GM23338 (cell line): ENCODE data around the gene ARHGEF38. TPM values are rescaled to one million over a fixed set of nuclear protein-coding genes. Genes with fewer than 3 reads are reported as not detected.
A peak's percentile ranks its signal among the peaks of the same experiment; 100 is the strongest.

Experiments
- ATAC-seq: fragments of 200-7000 bp; cut with Tn5 transposase; 3 replicates; pipeline ENCODE4 v1.9.1; 2020
- DNase-seq: peaks from one replicate; pipeline ENCODE4 v3.0.0-alpha.2; 2015; ENCODE audit warnings: low spot score
- H2AFZ ChIP-seq: fragments of 200-600 bp; sonication (generic); 2 replicates; pipeline ENCODE4 v1.8.0; 2016; ENCODE audit warnings: antibody characterized with exemption, mild to moderate bottlenecking, moderate library complexity
- H3F3A ChIP-seq: fragments of 200-600 bp; sonication (generic); replicated peaks from 2 replicates; pipeline ENCODE4 v1.8.0; 2017; ENCODE audit warnings: antibody characterized with exemption, mixed run types, low read depth
- H3K27ac ChIP-seq: fragments of 200-600 bp; sonication (generic); 2 replicates; pipeline ENCODE4 v1.6.1; 2016; ENCODE audit warnings: low read depth
- H3K27me3 ChIP-seq: fragments of 200-600 bp; sonication (generic); 2 replicates; pipeline ENCODE4 v1.8.0; 2016; ENCODE audit warnings: mild to moderate bottlenecking, mixed run types, moderate library complexity; ENCODE audit not compliant: insufficient read depth
- H3K36me3 ChIP-seq: fragments of 200-600 bp; sonication (generic); 2 replicates; pipeline ENCODE4 v1.8.0; 2016; ENCODE audit warnings: mild to moderate bottlenecking; ENCODE audit not compliant: insufficient read depth
- H3K4me1 ChIP-seq: fragments of 200-600 bp; sonication (generic); 2 replicates; pipeline ENCODE4 v1.8.0; 2016; ENCODE audit warnings: mild to moderate bottlenecking, moderate library complexity; ENCODE audit not compliant: insufficient read depth
- H3K4me2 ChIP-seq: fragments of 200-600 bp; sonication (generic); 2 replicates; pipeline ENCODE4 v1.7.1; 2017; ENCODE audit warnings: mixed run types
- H3K4me3 ChIP-seq: fragments of 200-600 bp; sonication (generic); 2 replicates; pipeline ENCODE4 v1.6.1; 2016; ENCODE audit warnings: mixed run types
- H3K79me2 ChIP-seq: fragments of 200-600 bp; sonication (generic); replicated peaks from 2 replicates; pipeline ENCODE4 v1.8.0; 2017; ENCODE audit warnings: mild to moderate bottlenecking; ENCODE audit not compliant: insufficient read depth
- H3K9me2 ChIP-seq: fragments of 200-600 bp; sonication (generic); 2 replicates; pipeline ENCODE4 v1.8.0; 2017; ENCODE audit not compliant: insufficient read depth
- H4K20me1 ChIP-seq: fragments of 200-600 bp; sonication (generic); replicated peaks from 2 replicates; pipeline ENCODE4 v1.8.0; 2017; ENCODE audit warnings: mild to moderate bottlenecking; ENCODE audit not compliant: insufficient read depth
- H3K27ac Mint-ChIP-seq: 2 replicates; pipeline ENCODE4 v1.8.0; 2020; ENCODE audit warnings: inconsistent platforms, mild to moderate bottlenecking, moderate library complexity, mixed read lengths
- H3K27me3 Mint-ChIP-seq: 3 replicates; pipeline ENCODE4 v1.8.0; 2022; ENCODE audit warnings: low read depth, mild to moderate bottlenecking, moderate library complexity, mixed read lengths, inconsistent platforms; ENCODE audit not compliant: insufficient read depth, poor library complexity
- H3K36me3 Mint-ChIP-seq: 3 replicates; pipeline ENCODE4 v1.8.0; 2021; ENCODE audit warnings: low read depth, mild to moderate bottlenecking, inconsistent platforms, moderate library complexity, mixed read lengths
- H3K4me1 Mint-ChIP-seq: 3 replicates; pipeline ENCODE4 v1.8.0; 2020; ENCODE audit warnings: mild to moderate bottlenecking, inconsistent platforms, mixed read lengths
- H3K4me3 Mint-ChIP-seq: 3 replicates; pipeline ENCODE4 v1.8.0; 2021; ENCODE audit warnings: moderate library complexity, mild to moderate bottlenecking, inconsistent platforms, mixed read lengths
- H3K9me3 Mint-ChIP-seq: 3 replicates; pipeline ENCODE4 v1.8.0; 2020; ENCODE audit warnings: moderate library complexity, mild to moderate bottlenecking, inconsistent platforms, mixed read lengths
- CREB1 ChIP-seq: fragments of 250-450 bp; sonication (Bioruptor Pico); IDR thresholded peaks from 2 replicates; pipeline ENCODE4 v1.5.0; 2020; ENCODE audit warnings: low read depth, mild to moderate bottlenecking, moderate library complexity
- EZH2phosphoT487 ChIP-seq: fragments of 200-600 bp; sonication (generic); IDR thresholded peaks from one replicate; pipeline ENCODE4 v1.8.1; 2018; ENCODE audit warnings: antibody characterized with exemption; ENCODE audit not compliant: unreplicated experiment
- POLR2AphosphoS5 ChIP-seq: IDR thresholded peaks from 2 replicates; pipeline ENCODE4 v1.6.1; 2016; ENCODE audit warnings: antibody characterized with exemption, low read depth
- ZNF331 ChIP-seq: fragments of 250-450 bp; sonication (Bioruptor Pico); IDR thresholded peaks from 2 replicates; pipeline ENCODE4 v1.5.0; 2020; ENCODE audit warnings: low read depth, mild to moderate bottlenecking, moderate library complexity
- ZNF462 ChIP-seq: fragments of 250-450 bp; sonication (Bioruptor Pico); IDR thresholded peaks from 2 replicates; pipeline ENCODE4 v1.5.0; 2020; ENCODE audit warnings: mild to moderate bottlenecking, moderate library complexity
- polyA plus RNA-seq: library from polyadenylated mRNA; unstranded; fragments of >200 nt; fragmentation: Nextera tagmentation; extraction: Ambion mirVana; gene quantifications from 2 replicates; pipeline ENCODE4 v1.2.1, GENCODE V29; 2016
- total RNA-seq: library from RNA; depleted of rRNA; stranded (reverse); fragments of >200 nt; shearing (Covaris generic); gene quantifications from 2 replicates; pipeline ENCODE4 v1.2.3, GENCODE V29; 2014
- TF ChIP-seq, protein P1 (sequence below), 2 experiments: fragments of 200-600 bp in 1 of 2; sonication (generic) in 1 of 2; conservative IDR thresholded peaks; 2 replicates each; pipeline versions ENCODE4 v1.5.1 to v1.6.1; 2016 to 2017; ENCODE audit warnings: antibody characterized with exemption in 2 of 2, low read depth in 2 of 2, mild to moderate bottlenecking in 2 of 2, moderate library complexity in 1 of 2
- TF ChIP-seq, protein P2 (sequence below): IDR thresholded peaks from one replicate; pipeline ENCODE4 v1.6.1; 2018; ENCODE audit warnings: antibody characterized with exemption; ENCODE audit not compliant: unreplicated experiment

The ARHGEF38 gene
- total and polyA plus RNA-seq, 2 experiments from 2014 or later = 0.58 TPM; not detected in 1

DNA sequence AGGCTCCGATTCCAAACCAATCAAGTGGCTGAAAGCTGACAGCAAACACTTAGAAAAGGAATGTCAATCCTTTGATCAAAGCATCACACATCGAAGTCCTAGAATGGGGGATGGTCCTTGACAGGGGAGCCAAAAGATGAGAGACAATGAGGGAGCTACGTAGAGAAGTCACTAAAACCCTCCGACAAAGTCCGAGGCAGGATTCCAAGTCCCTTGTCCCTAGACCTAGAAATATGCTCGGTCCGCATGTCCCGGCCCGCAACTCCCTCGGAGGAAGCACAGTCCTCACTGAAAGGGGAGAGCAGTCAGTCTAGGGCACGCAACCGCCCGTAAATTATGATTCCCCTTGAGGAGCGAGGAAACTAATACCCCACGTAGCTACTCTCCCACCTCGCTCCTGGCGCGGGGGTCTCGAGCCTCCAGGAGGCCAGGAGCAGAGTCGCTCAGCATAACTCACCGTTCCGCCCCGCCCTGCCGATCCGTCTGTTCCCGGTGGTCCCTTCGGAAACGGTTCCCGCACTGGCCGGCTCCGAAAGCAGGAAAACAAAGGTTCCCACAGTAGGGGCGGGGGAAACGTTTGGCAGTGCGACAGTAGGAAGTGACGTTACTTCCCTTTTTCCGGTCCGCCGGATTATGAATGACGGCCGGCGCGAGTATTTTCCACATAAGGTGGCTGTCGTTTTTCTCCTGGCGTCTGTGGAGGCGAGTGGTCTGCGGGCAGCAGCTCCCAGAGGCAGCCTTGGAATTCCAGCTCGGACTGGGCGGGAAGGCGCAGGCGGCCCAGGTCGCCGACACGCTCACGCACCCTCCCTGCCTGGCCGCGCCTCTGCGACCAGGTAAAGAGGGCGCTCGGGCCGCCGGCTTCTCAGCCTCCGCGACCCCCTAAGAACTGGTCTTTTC, 156.0 kb downstream of the ARHGEF38 start, which contains the start of the genes GSTCD and INTS12 (continued):
- TF ChIP-seq ZNF462 (CRISPR knock-in tag) (no peak), POLR2AphosphoS5 (peak; percentile 96), ZNF331 (peak; percentile 50; the same call in 1 of the 2 replicates), EZH2phosphoT487 (no peak)
- TF ChIP-seq, protein P1, sequence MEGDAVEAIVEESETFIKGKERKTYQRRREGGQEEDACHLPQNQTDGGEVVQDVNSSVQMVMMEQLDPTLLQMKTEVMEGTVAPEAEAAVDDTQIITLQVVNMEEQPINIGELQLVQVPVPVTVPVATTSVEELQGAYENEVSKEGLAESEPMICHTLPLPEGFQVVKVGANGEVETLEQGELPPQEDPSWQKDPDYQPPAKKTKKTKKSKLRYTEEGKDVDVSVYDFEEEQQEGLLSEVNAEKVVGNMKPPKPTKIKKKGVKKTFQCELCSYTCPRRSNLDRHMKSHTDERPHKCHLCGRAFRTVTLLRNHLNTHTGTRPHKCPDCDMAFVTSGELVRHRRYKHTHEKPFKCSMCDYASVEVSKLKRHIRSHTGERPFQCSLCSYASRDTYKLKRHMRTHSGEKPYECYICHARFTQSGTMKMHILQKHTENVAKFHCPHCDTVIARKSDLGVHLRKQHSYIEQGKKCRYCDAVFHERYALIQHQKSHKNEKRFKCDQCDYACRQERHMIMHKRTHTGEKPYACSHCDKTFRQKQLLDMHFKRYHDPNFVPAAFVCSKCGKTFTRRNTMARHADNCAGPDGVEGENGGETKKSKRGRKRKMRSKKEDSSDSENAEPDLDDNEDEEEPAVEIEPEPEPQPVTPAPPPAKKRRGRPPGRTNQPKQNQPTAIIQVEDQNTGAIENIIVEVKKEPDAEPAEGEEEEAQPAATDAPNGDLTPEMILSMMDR (conservative IDR thresholded peaks at IDR 0.05; ENCODE audit: low read depth in 2 of 2) = no peak

DNA sequence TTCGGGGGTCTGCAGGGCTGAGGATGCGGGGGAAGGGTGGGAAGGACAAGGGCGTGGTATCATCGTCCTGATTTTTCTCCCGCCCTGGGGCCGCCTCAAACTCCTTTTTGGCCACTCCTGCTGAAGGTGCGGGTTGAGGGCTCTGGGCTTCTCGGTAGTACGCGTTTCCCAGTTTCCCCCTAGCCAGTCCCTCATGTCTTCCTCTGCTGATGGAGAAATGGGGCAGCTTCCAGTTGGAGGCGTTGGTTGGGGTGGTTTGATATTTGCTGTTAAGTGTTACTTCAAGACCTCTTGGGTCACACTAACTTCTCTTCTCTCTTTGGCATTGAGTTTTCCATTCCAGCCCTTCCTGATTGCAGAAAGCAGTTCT, 156.6 kb downstream of the ARHGEF38 start:
- Histone ChIP-seq H3K27ac (peak overlapping the region; percentile 96), H3K9me2 (no peaks in the 10 kb centered on the region), H3K4me3 (peak overlapping the region; percentile 71), H3K27me3 (no peaks in the 10 kb centered on the region), H3K4me2 (peak overlapping the region; percentile 92), H3F3A (no peaks in the 10 kb centered on the region), H3K36me3 (no peaks in the 10 kb centered on the region), H3K4me1 (peaks cover 15% of the 10 kb centered on the region; the same call in 1 of the 2 replicates), H2AFZ (peak overlapping the region; percentile 97), H3K79me2 (peaks cover 62% of the 10 kb centered on the region), H4K20me1 (no peaks in the 10 kb centered on the region)
- Mint-ChIP-seq H3K27me3 (no peaks in the 10 kb centered on the region), H3K9me3 (no peaks in the 10 kb centered on the region), H3K36me3 (no peaks in the 10 kb centered on the region), H3K27ac (peak overlapping the region; percentile 96), H3K4me3 (peak overlapping the region; percentile 89), H3K4me1 (peaks cover 13% of the 10 kb centered on the region)
- DNase-seq (peak; percentile 59), ATAC-seq (peak; percentile 78)
- TF ChIP-seq, protein P1 (conservative IDR thresholded peaks at IDR 0.05; ENCODE audit: low read depth in 2 of 2) = no peak
- TF ChIP-seq, protein P2, sequence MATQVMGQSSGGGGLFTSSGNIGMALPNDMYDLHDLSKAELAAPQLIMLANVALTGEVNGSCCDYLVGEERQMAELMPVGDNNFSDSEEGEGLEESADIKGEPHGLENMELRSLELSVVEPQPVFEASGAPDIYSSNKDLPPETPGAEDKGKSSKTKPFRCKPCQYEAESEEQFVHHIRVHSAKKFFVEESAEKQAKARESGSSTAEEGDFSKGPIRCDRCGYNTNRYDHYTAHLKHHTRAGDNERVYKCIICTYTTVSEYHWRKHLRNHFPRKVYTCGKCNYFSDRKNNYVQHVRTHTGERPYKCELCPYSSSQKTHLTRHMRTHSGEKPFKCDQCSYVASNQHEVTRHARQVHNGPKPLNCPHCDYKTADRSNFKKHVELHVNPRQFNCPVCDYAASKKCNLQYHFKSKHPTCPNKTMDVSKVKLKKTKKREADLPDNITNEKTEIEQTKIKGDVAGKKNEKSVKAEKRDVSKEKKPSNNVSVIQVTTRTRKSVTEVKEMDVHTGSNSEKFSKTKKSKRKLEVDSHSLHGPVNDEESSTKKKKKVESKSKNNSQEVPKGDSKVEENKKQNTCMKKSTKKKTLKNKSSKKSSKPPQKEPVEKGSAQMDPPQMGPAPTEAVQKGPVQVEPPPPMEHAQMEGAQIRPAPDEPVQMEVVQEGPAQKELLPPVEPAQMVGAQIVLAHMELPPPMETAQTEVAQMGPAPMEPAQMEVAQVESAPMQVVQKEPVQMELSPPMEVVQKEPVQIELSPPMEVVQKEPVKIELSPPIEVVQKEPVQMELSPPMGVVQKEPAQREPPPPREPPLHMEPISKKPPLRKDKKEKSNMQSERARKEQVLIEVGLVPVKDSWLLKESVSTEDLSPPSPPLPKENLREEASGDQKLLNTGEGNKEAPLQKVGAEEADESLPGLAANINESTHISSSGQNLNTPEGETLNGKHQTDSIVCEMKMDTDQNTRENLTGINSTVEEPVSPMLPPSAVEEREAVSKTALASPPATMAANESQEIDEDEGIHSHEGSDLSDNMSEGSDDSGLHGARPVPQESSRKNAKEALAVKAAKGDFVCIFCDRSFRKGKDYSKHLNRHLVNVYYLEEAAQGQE = no peak
- TF ChIP-seq CREB1 (CRISPR knock-in tag) = no peak
